GM12801 (cell line): Measurements from ENCODE around the gene PTPN14.

Experiments
- TF ChIP-seq, protein P1 (sequence below): IDR thresholded peaks from one replicate; pipeline ENCODE4 v1.5.1; 2011; ENCODE audit warnings: control low read depth; ENCODE audit not compliant: insufficient read length; ENCODE audit errors: extremely low read depth

Gene PTPN14

DNA sequence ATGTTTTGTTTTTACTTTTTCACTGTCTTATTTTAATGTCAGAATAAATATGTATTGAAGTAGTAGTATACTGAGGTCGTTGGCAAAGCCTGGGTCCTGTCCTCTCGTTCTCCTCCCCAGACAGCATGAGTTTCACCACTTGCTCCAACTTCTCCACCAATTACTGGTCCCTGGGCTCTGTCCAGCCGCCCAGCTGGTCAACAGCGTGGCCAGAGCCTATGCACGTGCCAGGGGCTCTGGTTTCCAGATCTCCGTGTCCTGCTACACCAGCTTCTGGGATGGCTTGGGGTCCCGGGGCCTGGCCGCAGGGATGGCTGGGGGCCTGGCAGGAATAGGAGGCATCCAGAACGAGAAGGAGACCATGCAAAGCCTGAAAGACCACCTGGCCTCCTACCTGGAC is 19.3 kb downstream of the PTPN14 start:
- TF ChIP-seq, protein P1, sequence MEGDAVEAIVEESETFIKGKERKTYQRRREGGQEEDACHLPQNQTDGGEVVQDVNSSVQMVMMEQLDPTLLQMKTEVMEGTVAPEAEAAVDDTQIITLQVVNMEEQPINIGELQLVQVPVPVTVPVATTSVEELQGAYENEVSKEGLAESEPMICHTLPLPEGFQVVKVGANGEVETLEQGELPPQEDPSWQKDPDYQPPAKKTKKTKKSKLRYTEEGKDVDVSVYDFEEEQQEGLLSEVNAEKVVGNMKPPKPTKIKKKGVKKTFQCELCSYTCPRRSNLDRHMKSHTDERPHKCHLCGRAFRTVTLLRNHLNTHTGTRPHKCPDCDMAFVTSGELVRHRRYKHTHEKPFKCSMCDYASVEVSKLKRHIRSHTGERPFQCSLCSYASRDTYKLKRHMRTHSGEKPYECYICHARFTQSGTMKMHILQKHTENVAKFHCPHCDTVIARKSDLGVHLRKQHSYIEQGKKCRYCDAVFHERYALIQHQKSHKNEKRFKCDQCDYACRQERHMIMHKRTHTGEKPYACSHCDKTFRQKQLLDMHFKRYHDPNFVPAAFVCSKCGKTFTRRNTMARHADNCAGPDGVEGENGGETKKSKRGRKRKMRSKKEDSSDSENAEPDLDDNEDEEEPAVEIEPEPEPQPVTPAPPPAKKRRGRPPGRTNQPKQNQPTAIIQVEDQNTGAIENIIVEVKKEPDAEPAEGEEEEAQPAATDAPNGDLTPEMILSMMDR: no peak

- TF ChIP-seq, protein P1: no peak
These were observed 25.8 kb downstream of the PTPN14 start for GRCh38 chr1:214525535-214526019.

DNA sequence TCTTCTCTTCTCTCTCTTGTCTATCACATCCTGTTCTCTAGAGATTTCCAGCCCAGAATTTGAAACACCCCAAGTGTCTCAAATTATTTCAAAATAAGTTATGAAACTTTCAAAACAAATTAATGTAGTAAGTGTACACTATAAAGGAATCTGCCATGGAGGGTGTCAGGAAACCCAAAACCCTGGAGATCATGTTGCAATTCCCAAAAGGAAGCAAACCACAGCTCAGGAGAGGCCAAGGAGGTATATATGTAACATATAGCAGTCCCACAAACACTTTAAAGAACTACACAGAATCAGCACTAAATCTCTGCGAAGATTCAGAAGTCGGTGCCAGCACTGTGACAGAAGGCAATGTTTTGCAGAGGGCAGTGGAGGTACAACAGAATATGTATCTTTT is 26.6 kb downstream of the PTPN14 start:
- TF ChIP-seq, protein P1: no peak

- TF ChIP-seq, protein P1: no peak
These were observed 28.1 kb downstream of the PTPN14 start for GRCh38 chr1:214523124-214523824.

DNA sequence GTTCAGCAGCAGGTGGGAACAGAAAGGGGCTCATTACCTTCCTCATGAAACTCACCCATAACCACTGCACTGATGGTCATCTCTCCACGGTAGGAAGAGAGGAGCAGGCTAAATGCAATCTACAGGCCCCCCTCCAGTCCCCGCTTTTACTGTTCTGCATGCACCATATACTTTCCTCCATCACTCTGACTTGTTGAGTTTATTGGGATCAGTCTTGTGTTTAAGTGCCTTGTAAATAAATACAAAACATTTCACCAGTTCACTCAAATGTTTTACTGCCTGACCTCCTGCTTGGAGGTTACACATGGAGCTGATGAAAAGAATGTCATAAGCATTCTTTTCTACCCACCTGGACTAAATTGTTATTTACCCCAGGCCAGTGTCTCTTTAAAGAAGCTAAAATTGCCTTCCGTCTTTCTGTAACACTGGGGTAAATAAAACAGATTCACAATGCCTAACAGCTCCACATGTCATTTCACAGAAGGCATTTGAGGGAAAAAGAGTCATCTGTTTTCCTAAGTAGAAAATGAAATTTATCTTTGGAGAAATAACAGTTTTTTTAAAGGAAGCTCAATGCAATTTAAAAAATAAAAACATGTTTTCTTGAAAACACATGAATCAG is 30.7 kb downstream of the PTPN14 start:
- TF ChIP-seq, protein P1: no peak

GRCh38 chr1:214518361-214518760 is 33.0 kb downstream of the PTPN14 start:
- TF ChIP-seq, protein P1: no peak

DNA sequence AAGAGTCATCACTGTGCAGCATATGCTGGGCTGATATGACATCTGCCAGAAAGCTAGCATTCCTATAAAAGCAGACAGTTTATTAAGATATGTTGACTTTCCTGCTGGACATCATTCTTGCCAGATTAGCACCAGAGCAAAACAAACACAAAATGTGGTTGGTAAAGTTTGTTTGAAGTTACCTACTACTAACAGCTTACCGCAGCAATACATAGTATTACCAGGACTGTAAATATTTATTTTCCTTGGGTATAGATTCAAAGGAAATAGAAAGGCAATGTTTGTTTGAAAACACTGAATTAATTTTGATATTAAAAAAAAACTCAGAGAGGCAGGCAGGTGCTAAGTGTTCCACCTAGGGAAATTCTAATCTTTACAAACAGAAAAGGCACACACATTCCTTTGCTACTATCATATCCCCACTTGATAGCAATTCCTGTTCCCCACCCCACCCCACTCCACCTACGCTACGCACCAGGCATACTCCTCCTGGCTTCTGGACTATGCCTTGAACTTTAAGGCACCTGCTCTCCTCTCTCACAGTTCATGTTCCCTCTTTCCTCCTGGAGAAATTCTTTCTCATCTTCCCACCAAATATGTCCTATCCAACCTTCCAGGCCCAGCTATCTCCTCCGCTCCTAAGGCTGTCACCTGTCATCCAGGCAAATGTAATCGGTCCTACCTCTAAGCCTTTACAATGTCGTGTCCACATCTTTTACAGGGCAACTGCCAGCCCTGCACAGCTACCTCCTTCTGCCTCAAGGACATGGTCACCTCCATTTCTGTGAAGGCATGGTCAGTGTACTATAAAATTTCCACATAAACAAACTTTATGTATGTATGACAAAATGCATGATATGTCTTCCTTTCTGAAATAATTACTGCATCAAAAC is 34.7 kb downstream of the PTPN14 start:
- TF ChIP-seq, protein P1: no peak
